ENCODE measurements around the gene HOXB2.

HOXB2 gene

DNA sequence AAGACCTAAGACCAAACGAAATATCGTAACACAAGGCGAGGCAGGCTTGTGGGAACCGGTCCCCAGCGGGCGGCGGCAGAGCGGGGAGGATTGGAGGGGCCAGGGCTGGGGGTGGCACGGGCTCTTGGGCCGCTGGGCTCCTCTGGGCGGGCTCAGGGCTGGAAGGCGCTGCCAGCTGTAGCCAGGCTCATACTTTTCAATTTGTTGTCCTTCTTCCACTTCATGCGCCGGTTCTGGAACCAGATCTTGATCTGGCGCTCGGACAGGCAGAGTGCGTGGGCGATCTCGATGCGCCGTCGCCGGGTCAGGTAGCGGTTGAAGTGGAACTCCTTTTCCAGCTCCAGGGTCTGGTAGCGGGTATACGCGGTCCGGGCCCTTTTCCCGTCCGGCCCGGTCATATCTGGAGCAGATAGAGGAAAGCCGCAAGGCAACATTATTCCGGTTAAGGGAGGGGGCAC, 47.2 kb upstream of the HOXB2 start (continued):
- TF ChIP-seq, protein P1, sequence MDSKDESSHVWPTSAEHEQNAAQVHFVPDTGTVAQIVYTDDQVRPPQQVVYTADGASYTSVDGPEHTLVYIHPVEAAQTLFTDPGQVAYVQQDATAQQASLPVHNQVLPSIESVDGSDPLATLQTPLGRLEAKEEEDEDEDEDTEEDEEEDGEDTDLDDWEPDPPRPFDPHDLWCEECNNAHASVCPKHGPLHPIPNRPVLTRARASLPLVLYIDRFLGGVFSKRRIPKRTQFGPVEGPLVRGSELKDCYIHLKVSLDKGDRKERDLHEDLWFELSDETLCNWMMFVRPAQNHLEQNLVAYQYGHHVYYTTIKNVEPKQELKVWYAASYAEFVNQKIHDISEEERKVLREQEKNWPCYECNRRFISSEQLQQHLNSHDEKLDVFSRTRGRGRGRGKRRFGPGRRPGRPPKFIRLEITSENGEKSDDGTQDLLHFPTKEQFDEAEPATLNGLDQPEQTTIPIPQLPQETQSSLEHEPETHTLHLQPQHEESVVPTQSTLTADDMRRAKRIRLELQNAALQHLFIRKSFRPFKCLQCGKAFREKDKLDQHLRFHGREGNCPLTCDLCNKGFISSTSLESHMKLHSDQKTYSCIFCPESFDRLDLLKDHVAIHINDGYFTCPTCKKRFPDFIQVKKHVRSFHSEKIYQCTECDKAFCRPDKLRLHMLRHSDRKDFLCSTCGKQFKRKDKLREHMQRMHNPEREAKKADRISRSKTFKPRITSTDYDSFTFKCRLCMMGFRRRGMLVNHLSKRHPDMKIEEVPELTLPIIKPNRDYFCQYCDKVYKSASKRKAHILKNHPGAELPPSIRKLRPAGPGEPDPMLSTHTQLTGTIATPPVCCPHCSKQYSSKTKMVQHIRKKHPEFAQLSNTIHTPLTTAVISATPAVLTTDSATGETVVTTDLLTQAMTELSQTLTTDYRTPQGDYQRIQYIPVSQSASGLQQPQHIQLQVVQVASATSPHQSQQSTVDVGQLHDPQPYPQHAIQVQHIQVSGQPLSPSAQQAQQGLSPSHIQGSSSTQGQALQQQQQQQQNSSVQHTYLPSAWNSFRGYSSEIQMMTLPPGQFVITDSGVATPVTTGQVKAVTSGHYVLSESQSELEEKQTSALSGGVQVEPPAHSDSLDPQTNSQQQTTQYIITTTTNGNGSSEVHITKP (tag by site-specific recombination; IDR thresholded peaks at IDR 0.05): no peak

DNA sequence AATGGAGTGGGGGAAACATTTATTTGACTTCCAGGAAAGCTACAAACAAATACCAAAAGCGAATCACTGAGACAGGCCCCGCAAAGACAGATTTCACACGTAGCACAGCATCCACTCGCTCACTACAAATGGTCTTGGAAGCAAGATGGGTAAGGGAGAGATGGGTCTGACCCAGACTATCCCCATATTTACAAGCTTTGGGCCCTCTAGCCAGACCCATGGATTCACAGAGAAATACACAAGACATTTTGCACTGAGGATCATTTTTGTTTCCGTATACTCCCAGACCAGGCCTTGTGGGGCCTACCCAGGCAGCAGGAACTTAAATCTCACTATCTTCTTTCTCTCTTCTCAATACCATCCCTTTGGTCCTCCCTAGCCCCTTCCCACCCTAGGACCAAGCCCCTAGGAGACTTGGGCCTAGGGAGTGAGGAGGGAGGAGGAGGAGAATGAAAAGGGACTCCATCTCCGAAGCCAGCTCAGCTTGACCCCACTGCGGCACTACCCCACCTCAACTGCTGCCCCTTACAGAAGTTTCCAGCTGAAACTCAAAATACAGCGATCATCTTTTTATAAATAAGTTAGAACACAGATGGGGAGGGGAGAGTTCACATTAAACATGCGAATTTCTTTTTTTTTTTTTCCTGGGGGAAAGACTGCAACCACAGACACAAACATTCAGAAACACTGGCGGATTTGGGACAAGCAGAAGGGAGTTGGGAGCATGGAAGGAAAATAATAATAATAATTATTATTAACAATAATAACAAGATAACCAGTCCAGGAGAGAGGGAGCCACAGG, 46.5 kb upstream of the HOXB2 start:
- TF ChIP-seq, protein P2, sequence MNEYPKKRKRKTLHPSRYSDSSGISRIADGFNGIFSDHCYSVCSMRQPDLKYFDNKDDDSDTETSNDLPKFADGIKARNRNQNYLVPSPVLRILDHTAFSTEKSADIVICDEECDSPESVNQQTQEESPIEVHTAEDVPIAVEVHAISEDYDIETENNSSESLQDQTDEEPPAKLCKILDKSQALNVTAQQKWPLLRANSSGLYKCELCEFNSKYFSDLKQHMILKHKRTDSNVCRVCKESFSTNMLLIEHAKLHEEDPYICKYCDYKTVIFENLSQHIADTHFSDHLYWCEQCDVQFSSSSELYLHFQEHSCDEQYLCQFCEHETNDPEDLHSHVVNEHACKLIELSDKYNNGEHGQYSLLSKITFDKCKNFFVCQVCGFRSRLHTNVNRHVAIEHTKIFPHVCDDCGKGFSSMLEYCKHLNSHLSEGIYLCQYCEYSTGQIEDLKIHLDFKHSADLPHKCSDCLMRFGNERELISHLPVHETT (tag by site-specific recombination; IDR thresholded peaks at IDR 0.05): no peak
- TF ChIP-seq TCF7L2 (IDR thresholded peaks at IDR 0.05; ENCODE audit: borderline replicate concordance, low read depth, low read length) (no peak), ZNF510 (tag by site-specific recombination; IDR thresholded peaks at IDR 0.05; ENCODE audit: insufficient replicate concordance) (no peak), ZNF341 (tag by site-specific recombination; IDR thresholded peaks at IDR 0.05; ENCODE audit: low read depth) (no peak), ZNF621 (tag by site-specific recombination; IDR thresholded peaks at IDR 0.05) (no peak), ZNF610 (tag by site-specific recombination; IDR thresholded peaks at IDR 0.05; ENCODE audit: borderline replicate concordance) (no peak)
- CTCF ChIA-PET: interaction anchor here (0.5 to 6.0 kb wide), 8 partner anchors 30 to 376 kb away, joined by 3 to 52 read pairs (median 11); no protein-coding TSS in a partner anchor
- H3K4me1 ChIP-seq (ENCODE audit: control insufficient read depth, insufficient read depth, low read length): peaks cover 44% of the 10 kb centered on the region
- no peaks in the 10 kb centered on the region for H3K9me3 ChIP-seq (ENCODE audit: control insufficient read depth, insufficient read depth, low read depth, low read length)
- POLR2A ChIA-PET: interaction anchor here (1.0 kb wide), 1 partner anchor 13 kb away, joined by 5 read pairs; the partner anchor contains the start of gene HOXB6
- peak overlapping the region; percentile 92 for H3K27ac ChIP-seq (ENCODE audit: extremely low read depth, low read depth, low read length)
- peaks cover 5 to 37% of the 10 kb centered on the region in 2 experiments; a peak in 2 of 3 replicates for H3K36me3 ChIP-seq (ENCODE audit: control insufficient read depth in 2 of 2, insufficient read depth in 1 of 2, low read length in 2 of 2)
- no peak overlapping the region for H3K4me3 ChIP-seq (ENCODE audit: low read depth, low read length)

DNA sequence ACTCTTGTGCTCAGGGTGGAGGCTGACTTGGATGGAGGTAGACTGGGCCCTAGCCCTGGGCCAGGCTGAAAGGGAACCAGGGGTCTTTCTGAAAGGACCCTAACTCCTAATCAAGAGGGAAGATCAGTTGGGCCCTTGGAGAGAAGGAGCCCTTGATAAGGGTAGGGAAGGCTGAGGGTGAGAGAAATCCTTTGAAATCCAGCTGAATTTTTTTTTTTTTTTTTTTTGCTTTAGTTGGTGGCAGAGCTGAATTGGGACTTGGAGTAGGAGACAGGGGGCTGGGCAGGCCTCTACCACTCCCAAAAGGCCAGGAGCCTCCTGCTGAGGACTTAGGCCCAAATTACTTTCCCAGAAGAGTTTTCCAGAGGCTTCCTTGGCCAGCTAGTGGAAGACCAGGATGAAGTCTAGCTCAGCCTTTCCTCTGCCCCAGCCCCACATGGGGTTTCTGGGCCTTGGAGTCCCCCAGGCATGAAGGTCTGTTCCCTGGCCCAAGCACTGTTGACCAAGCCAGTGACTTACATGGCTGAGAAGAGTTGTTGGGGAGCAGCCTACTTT, 45.8 kb upstream of the HOXB2 start:
- H3K27ac ChIP-seq (ENCODE audit: extremely low read depth, low read depth, low read length): peak overlapping the region; percentile 92
- ChIA-PET CTCF (interaction anchor here (0.6 to 6.0 kb wide), 4 partner anchors 31 to 549 kb away, joined by 3 to 52 read pairs (median 25); no protein-coding TSS in a partner anchor), POLR2A (interaction anchor here (0.6 kb wide), 2 partner anchors 10 to 542 kb away, joined by 3 read pairs; partner anchors contain the start of gene NFE2L1)
- no peak overlapping the region for H3K4me3 ChIP-seq (ENCODE audit: low read depth, low read length)
- H3K36me3 ChIP-seq (ENCODE audit: control insufficient read depth in 2 of 2, insufficient read depth in 1 of 2, low read length in 2 of 2): peaks cover 4 to 33% of the 10 kb centered on the region in 2 experiments; a peak in 2 of 3 replicates
- H3K9me3 ChIP-seq (ENCODE audit: control insufficient read depth, insufficient read depth, low read depth, low read length): no peaks in the 10 kb centered on the region
- TF ChIP-seq ZFHX2 (tag by site-specific recombination; conservative IDR thresholded peaks at IDR 0.05) (no peak), ZNF335 (tag by site-specific recombination; conservative IDR thresholded peaks at IDR 0.05) (peak; percentile 90), ZBTB7A (tag by site-specific recombination; IDR thresholded peaks at IDR 0.05; ENCODE audit: low read depth) (0 out of 2 replicates have a peak, but pooled peaks have one; percentile 11), ZEB2 (tag by site-specific recombination; IDR thresholded peaks at IDR 0.05) (no peak), ZBTB17 (tag by site-specific recombination; IDR thresholded peaks at IDR 0.05) (peak; percentile 2; the same call in 1 of the 2 replicates), ZNF600 (tag by site-specific recombination; IDR thresholded peaks at IDR 0.05) (0 out of 2 replicates have a peak, but pooled peaks have one; percentile 3), ZBTB48 (tag by site-specific recombination; IDR thresholded peaks at IDR 0.05) (peak; percentile 88)
- TF ChIP-seq, protein P1 (tag by site-specific recombination; IDR thresholded peaks at IDR 0.05): peak; percentile 37
- TF ChIP-seq, protein P3, sequence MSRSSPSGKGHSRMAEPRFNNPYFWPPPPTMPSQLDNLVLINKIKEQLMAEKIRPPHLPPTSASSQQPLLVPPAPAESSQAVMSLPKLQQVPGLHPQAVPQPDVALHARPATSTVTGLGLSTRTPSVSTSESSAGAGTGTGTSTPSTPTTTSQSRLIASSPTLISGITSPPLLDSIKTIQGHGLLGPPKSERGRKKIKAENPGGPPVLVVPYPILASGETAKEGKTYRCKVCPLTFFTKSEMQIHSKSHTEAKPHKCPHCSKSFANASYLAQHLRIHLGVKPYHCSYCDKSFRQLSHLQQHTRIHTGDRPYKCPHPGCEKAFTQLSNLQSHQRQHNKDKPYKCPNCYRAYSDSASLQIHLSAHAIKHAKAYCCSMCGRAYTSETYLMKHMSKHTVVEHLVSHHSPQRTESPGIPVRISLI (tag by site-specific recombination; IDR thresholded peaks at IDR 0.05): peak; percentile 93
- H3K4me1 ChIP-seq (ENCODE audit: control insufficient read depth, insufficient read depth, low read length): peaks cover 44% of the 10 kb centered on the region
